NCI-H2029 (cell line): Measurements from ENCODE around the gene CLEC4D.
A peak's percentile ranks its signal among the peaks of the same experiment; 100 is the strongest.
"Not testable (repeated sequence)": the region's sequence is repeated elsewhere in the genome, so short reads cannot be mapped to it uniquely, and the experiment has no call there.

Experiments used
- DNase-seq: peaks from one replicate; lab custom pipeline; 2025; lab: John Stamatoyannopoulos, UW

The CLEC4D gene

GRCh38 chr12:8532045-8532444, 18.7 kb downstream of the CLEC4D start:
- no peak for DNase-seq

GRCh38 chr12:8537820-8538219, 24.5 kb downstream of the CLEC4D start:
- DNase-seq = not testable (repeated sequence)

GRCh38 chr12:8540831-8541230, 27.5 kb downstream of the CLEC4D start, which contains the start of gene CLEC4E:
Gene CLEC4E, minus strand, starts transcription at chr12:8540905. Its CDS starts 108 bp downstream, at chr12:8540797.
- DNase-seq = not testable (repeated sequence)

GRCh38 chr12:8541562-8541961, 28.3 kb downstream of the CLEC4D start:
- DNase-seq = no peak

- DNase-seq = peak; percentile 4
These were observed 31.0 kb downstream of the CLEC4D start for GRCh38 chr12:8544295-8544694.

GRCh38 chr12:8546591-8546990, 33.3 kb downstream of the CLEC4D start:
- no peak for DNase-seq

- no peak for DNase-seq
These were observed 34.3 kb downstream of the CLEC4D start for GRCh38 chr12:8547645-8548044.

GRCh38 chr12:8548192-8548591, 34.9 kb downstream of the CLEC4D start:
- DNase-seq = no peak

GRCh38 chr12:8549381-8549780, 36.1 kb downstream of the CLEC4D start:
- no peak for DNase-seq

- no peak for DNase-seq
These were observed 39.9 kb downstream of the CLEC4D start for GRCh38 chr12:8553088-8553627.

GRCh38 chr12:8554451-8555195, 41.3 kb downstream of the CLEC4D start:
- no peak for DNase-seq

GRCh38 chr12:8556531-8557097, 43.3 kb downstream of the CLEC4D start:
- no peak for DNase-seq

- no peak for DNase-seq
These were observed 46.4 kb downstream of the CLEC4D start for GRCh38 chr12:8559676-8560075.

GRCh38 chr12:8561011-8561410, 47.7 kb downstream of the CLEC4D start:
- no peak for DNase-seq

- no peak for DNase-seq
These were observed 49.0 kb downstream of the CLEC4D start for GRCh38 chr12:8562310-8562709.

GRCh38 chr12:8563356-8563755, 50.1 kb downstream of the CLEC4D start:
- no peak for DNase-seq

- DNase-seq = no peak
These were observed 51.4 kb downstream of the CLEC4D start for GRCh38 chr12:8564656-8565055.

- DNase-seq = not testable (repeated sequence)
These were observed 52.7 kb downstream of the CLEC4D start for GRCh38 chr12:8566052-8566451.

GRCh38 chr12:8566525-8566924, 53.2 kb downstream of the CLEC4D start:
- DNase-seq = no peak
